ENCODE measurements around the gene PTGR3. TPM values are rescaled to one million over a fixed set of nuclear protein-coding genes. Genes with fewer than 3 reads are reported as not detected.

The PTGR3 gene
- total and polyA plus RNA-seq, 4 donors, result 10.1 to 22.2 (median 21.4) TPM

GRCh38 chr18:75229437-75229836 lies 20.5 kb upstream of the PTGR3 start:
- Histone ChIP-seq H3K27ac (ENCODE audit: low read depth in 1 of 2, low read length in 1 of 2) (no peak overlapping the region), H3K4me1 (ENCODE audit: control insufficient read depth in 5 of 5, insufficient read depth in 5 of 5, low read length in 5 of 5) (peaks cover 9 to 45% (median 18%) of the 10 kb centered on the region in 5 donors), H3K9ac (ENCODE audit: insufficient read depth in 1 of 2, low read length in 2 of 2) (no peak overlapping the region), H3K4me3 (no peak overlapping the region), H3K36me3 (ENCODE audit: control insufficient read depth in 4 of 4, insufficient read depth in 4 of 4, low read length in 4 of 4) (peaks cover 0 to 4% (median 2%) of the 10 kb centered on the region in 4 donors), H3K27me3 (ENCODE audit: control insufficient read depth in 3 of 3, insufficient read depth in 3 of 3, low read length in 2 of 3) (no peaks in the 10 kb centered on the region), H3K9me3 (ENCODE audit: control insufficient read depth in 4 of 4, insufficient read depth in 3 of 4, low read length in 3 of 4) (peaks cover 0 to 3% (median 0%) of the 10 kb centered on the region in 4 donors)
- 93 to 96% methylated on average over 8 of the region's 8 CpGs for WGBS, 2 donors
- ATAC-seq (ENCODE audit: insufficient read depth, low FRiP score) (no peak), DNase-seq (no peak)
- no peak for TF ChIP-seq CTCF (IDR thresholded peaks at IDR 0.05; ENCODE audit: control extremely low read depth, extremely low read depth)

- Histone ChIP-seq H3K9me3 (ENCODE audit: control insufficient read depth in 4 of 4, insufficient read depth in 3 of 4, low read length in 3 of 4) (peaks cover 0 to 3% (median 0%) of the 10 kb centered on the region in 4 donors), H3K4me1 (ENCODE audit: control insufficient read depth in 5 of 5, insufficient read depth in 5 of 5, low read length in 5 of 5) (peaks cover 9 to 49% (median 18%) of the 10 kb centered on the region in 5 donors), H3K4me3 (no peak overlapping the region), H3K27me3 (ENCODE audit: control insufficient read depth in 3 of 3, insufficient read depth in 3 of 3, low read length in 2 of 3) (no peaks in the 10 kb centered on the region), H3K9ac (ENCODE audit: insufficient read depth in 1 of 2, low read length in 2 of 2) (no peak overlapping the region), H3K36me3 (ENCODE audit: control insufficient read depth in 4 of 4, insufficient read depth in 4 of 4, low read length in 4 of 4) (peaks cover 0 to 4% (median 2%) of the 10 kb centered on the region in 4 donors), H3K27ac (ENCODE audit: low read depth in 1 of 2, low read length in 1 of 2) (no peak overlapping the region)
- ATAC-seq (ENCODE audit: insufficient read depth, low FRiP score) (no peak), DNase-seq (no peak)
- TF ChIP-seq CTCF (IDR thresholded peaks at IDR 0.05; ENCODE audit: control extremely low read depth, extremely low read depth), result no peak
- 95 to 96% methylated on average over 9 of the region's 9 CpGs for WGBS, 2 donors
Observed at GRCh38 chr18:75228967-75229366, 20.0 kb upstream of the PTGR3 start.

- no peak for TF ChIP-seq CTCF (IDR thresholded peaks at IDR 0.05; ENCODE audit: control extremely low read depth, extremely low read depth)
- 48 to 49% methylated on average over 11 of the region's 11 CpGs for WGBS, 2 donors
- Histone ChIP-seq H3K9ac (ENCODE audit: insufficient read depth in 1 of 2, low read length in 2 of 2) (peak overlapping the region in 1 of 2 donors; percentile 55), H3K27ac (ENCODE audit: low read depth in 1 of 2, low read length in 1 of 2) (peak overlapping the region in 1 of 2 donors; percentile 29), H3K4me3 (no peak overlapping the region), H3K27me3 (ENCODE audit: control insufficient read depth in 3 of 3, insufficient read depth in 3 of 3, low read length in 2 of 3) (no peaks in the 10 kb centered on the region), H3K36me3 (ENCODE audit: control insufficient read depth in 4 of 4, insufficient read depth in 4 of 4, low read length in 4 of 4) (peaks cover 0 to 4% (median 2%) of the 10 kb centered on the region in 4 donors), H3K4me1 (ENCODE audit: control insufficient read depth in 5 of 5, insufficient read depth in 5 of 5, low read length in 5 of 5) (peaks cover 9 to 60% (median 23%) of the 10 kb centered on the region in 5 donors), H3K9me3 (ENCODE audit: control insufficient read depth in 4 of 4, insufficient read depth in 3 of 4, low read length in 3 of 4) (peaks cover 0 to 3% (median 0%) of the 10 kb centered on the region in 4 donors)
- DNase-seq (peak in 2 of 3 donors; percentile 46 to 47), ATAC-seq (ENCODE audit: insufficient read depth, low FRiP score) (no peak)
Observed at GRCh38 chr18:75227535-75228296, 18.8 kb upstream of the PTGR3 start.

All from lung (tissue), 12 donors.